K562 (cell line): Measurements from ENCODE around the gene PSMA7. TPM values are rescaled to one million over a fixed set of nuclear protein-coding genes. Genes with fewer than 3 reads are reported as not detected.

Source experiments
- ATAC-seq: fragments of 200-7000 bp; cut with Tn5 transposase; 3 replicates; pipeline ENCODE4 v1.9.1; 2020; ENCODE audit warnings: moderate library complexity
- BruUV-seq: library from RNA; stranded (reverse); fragments of 400-500 nt; replicated peaks from 2 replicates; lab custom pipeline; 2021; lab: Mats Ljungman, UMichigan
- CTCF ChIA-PET: fragments of 300-600 bp; formaldehyde crosslinking; extraction: SDS; loops from one replicate; lab custom pipeline; 2021; ENCODE audit warnings: low intra/inter-chr PET ratio; lab: Yijun Ruan, JAX
- POLR2A ChIA-PET: fragments of 300-600, 350-650 bp; sonication (Branson Sonifier 250); formaldehyde crosslinking; extraction: SDS; loops from one replicate; lab custom pipeline; 2021; ENCODE audit warnings: antibody characterized with exemption, inconsistent platforms; lab: Yijun Ruan, JAX
- DNase-seq, 4 experiments: peaks; one replicate each; pipeline versions ENCODE4 v3.0.0 to v3.0.0-alpha.2; 2011 to 2018; ENCODE audit warnings: low spot score in 3 of 4, mixed read lengths in 3 of 4; ENCODE audit errors: extremely low read depth in 1 of 4
- FAIRE-seq: peaks from 2 replicates; lab custom pipeline; 2011; peaks lifted over from hg19 to GRCh38; lab: Jason Lieb, UNC
- H2AFZ ChIP-seq: 2 replicates; pipeline ENCODE4 v1.6.0; 2011; ENCODE audit warnings: low read depth, low read length, control low read depth, inconsistent platforms
- H3K27ac ChIP-seq: fragments of 200-600 bp; 3 replicates; pipeline ENCODE4 v1.8.0; 2011; ENCODE audit warnings: low read depth, mild to moderate bottlenecking, control low read depth, inconsistent platforms, low read length, moderate library complexity, mixed read lengths; ENCODE audit errors: extremely low read depth
- H3K27me3 ChIP-seq, 2 experiments: fragments of 300-600 bp in 1 of 2; 2 replicates in 1 of 2; 3 replicates in 1 of 2; pipeline versions ENCODE4 v1.6.0 to v1.8.0; 2011; ENCODE audit warnings: inconsistent platforms in 2 of 2, low read length in 2 of 2, mild to moderate bottlenecking in 1 of 2, mixed read lengths in 1 of 2, moderate library complexity in 1 of 2; ENCODE audit not compliant: control insufficient read depth in 2 of 2, insufficient read depth in 2 of 2
- H3K36me3 ChIP-seq: fragments of 300-600 bp; 3 replicates; pipeline ENCODE4 v1.8.0; 2011; ENCODE audit warnings: mild to moderate bottlenecking, low read length, inconsistent platforms; ENCODE audit not compliant: control insufficient read depth, insufficient read depth
- H3K4me1 ChIP-seq, 2 experiments: fragments of 200-600 bp in 1 of 2; replicated peaks in 1 of 2; 2 replicates in 1 of 2; 3 replicates in 1 of 2; pipeline versions ENCODE4 v1.5.1 to v1.8.0; 2011; ENCODE audit warnings: inconsistent platforms in 2 of 2, low read length in 2 of 2, mild to moderate bottlenecking in 1 of 2, mixed read lengths in 1 of 2, moderate library complexity in 1 of 2; ENCODE audit not compliant: control insufficient read depth in 2 of 2, insufficient read depth in 2 of 2
- H3K4me2 ChIP-seq: 2 replicates; pipeline ENCODE4 v1.6.1; 2011; ENCODE audit warnings: low read length, control low read depth, inconsistent platforms, mixed read lengths; ENCODE audit not compliant: insufficient read depth
- H3K4me3 ChIP-seq: fragments of 200-600 bp; sonication (generic), shearing (Covaris generic); 2 replicates; pipeline ENCODE4 v1.5.1; 2016; ENCODE audit warnings: control low read depth, inconsistent platforms
- H3K79me2 ChIP-seq: fragments of 200-600 bp; 3 replicates; pipeline ENCODE4 v1.8.0; 2011; ENCODE audit warnings: low read length, inconsistent platforms; ENCODE audit not compliant: control insufficient read depth, insufficient read depth
- H3K9ac ChIP-seq, 2 experiments: 2 replicates each; pipeline versions ENCODE4 v1.6.0 to v1.6.1; 2011; ENCODE audit warnings: low read depth in 2 of 2, low read length in 2 of 2, control low read depth in 1 of 2, inconsistent platforms in 1 of 2, mild to moderate bottlenecking in 1 of 2, mixed read lengths in 1 of 2; ENCODE audit not compliant: insufficient read depth in 1 of 2
- H3K9me1 ChIP-seq: one replicate; pipeline ENCODE4 v1.6.0; 2011; ENCODE audit warnings: inconsistent platforms, mild to moderate bottlenecking, low read length, moderate library complexity; ENCODE audit not compliant: control insufficient read depth, insufficient read depth
- H3K9me3 ChIP-seq: replicated peaks from 2 replicates; pipeline ENCODE4 v1.5.1; 2011; ENCODE audit warnings: low read depth, low read length, inconsistent platforms; ENCODE audit not compliant: control insufficient read depth, insufficient read depth
- H4K20me1 ChIP-seq: replicated peaks from 2 replicates; pipeline ENCODE4 v1.6.1; 2011; ENCODE audit warnings: low read length, inconsistent platforms, mixed read lengths; ENCODE audit not compliant: control insufficient read depth, insufficient read depth
- CTCF ChIP-seq, 3 experiments: IDR thresholded peaks in 2 of 3; conservative IDR thresholded peaks in 1 of 3; 2 replicates each; pipeline ENCODE4 v1.5.1; 2011 to 2012; ENCODE audit warnings: low read length in 3 of 3, mild to moderate bottlenecking in 3 of 3, control low read depth in 2 of 3, improper control_type of control experiment in 1 of 3, inconsistent platforms in 1 of 3, low read depth in 1 of 3, mixed read lengths in 1 of 3, moderate library complexity in 1 of 3; ENCODE audit not compliant: insufficient read depth in 2 of 3
- KDM4B ChIP-seq, 2 experiments: fragments of 450-650 bp in 1 of 2; sonication (generic) in 1 of 2; IDR thresholded peaks; 2 replicates each; pipeline ENCODE4 v1.6.1; 2016 to 2017; ENCODE audit warnings: borderline replicate concordance in 2 of 2, antibody characterized with exemption in 1 of 2, low read depth in 1 of 2, mild to moderate bottlenecking in 1 of 2
- RFX5 ChIP-seq: IDR thresholded peaks from 2 replicates; pipeline ENCODE4 v1.6.1; 2011; ENCODE audit warnings: low read depth, mild to moderate bottlenecking, improper control_type of control experiment, low read length
- SRSF7 ChIP-seq: fragments of 200-400 bp; formaldehyde crosslinking; optimal IDR thresholded peaks from 2 replicates; pipeline ENCODE3; 2017; ENCODE audit warnings: mild to moderate bottlenecking, low read depth, low read length
- WGBS: fragments of 100-300 bp; shearing (Covaris generic); methylation state at CpG from one replicate; pipeline ENCODE4 v1.1.6; 2016; ENCODE audit warnings: low coverage, mixed read lengths; ENCODE audit not compliant: insufficient coverage; ENCODE audit errors: missing lambda C conversion rate; 5-methylcytosine and 5-hydroxymethylcytosine counted together
- in situ Hi-C: fragments of 300-500 bp; cut with MboI; formaldehyde crosslinking; loops from 4 replicates; pipeline ENCODE4 v1.15.0; 2018; ENCODE audit warnings: inconsistent platforms, mixed read lengths
- intact Hi-C: fragments of 100-400 bp; cut with micrococcal nuclease; formaldehyde crosslinking; loops from 2 replicates; pipeline ENCODE4 v1.14.2; 2022
- polyA plus RNA-seq, 8 experiments: library from polyadenylated mRNA; depleted of rRNA in 4 of 8; stranded (reverse) in 5 of 8; unstranded in 3 of 8; fragments of >200 nt; fragmentation: Nextera tagmentation in 2 of 8; fragmentation: Illumina TruSeq in 1 of 8; extraction: Ambion mirVana in 2 of 8; extraction: Trizol in 1 of 8; gene quantifications; 2 replicates each; pipeline versions ENCODE4 v1.2.1 to v1.2.3, GENCODE V29; 2011 to 2014; ENCODE audit warnings: inconsistent platforms in 1 of 8, missing spikeins in 1 of 8
- total RNA-seq, 7 experiments: library from RNA; depleted of rRNA in 6 of 7; stranded (reverse); fragments of >200 nt in 6 of 7; fragmentation: Illumina TruSeq in 2 of 7; extraction: Trizol in 2 of 7; gene quantifications; 2 replicates each; pipeline versions ENCODE4 v1.2.1 to v1.2.3, GENCODE V29; 2011 to 2021; ENCODE audit warnings: low replicate concordance in 1 of 7

The PSMA7 gene
- total and polyA plus RNA-seq, 9 of the 15 experiments (the other 6 are each of a cell fraction or from before 2014, with no cell fraction given): 257 to 510 (median 393) TPM

GRCh38 chr20:62089393-62089792 is 53.8 kb downstream of the PSMA7 start:
- FAIRE-seq: no peak
- CTCF ChIA-PET: no interaction called here

More at GRCh38 chr20:62089393-62089792, 53.8 kb downstream of the PSMA7 start:
- Histone ChIP-seq H3K4me2 (no peak overlapping the region), H3K27me3 (peaks cover 39 to 67% of the 10 kb centered on the region in 2 experiments), H3K4me3 (no peak overlapping the region), H3K9me3 (no peaks in the 10 kb centered on the region), H3K36me3 (no peaks in the 10 kb centered on the region), H3K27ac (no peak overlapping the region), H3K79me2 (no peaks in the 10 kb centered on the region), H3K9ac (no peak overlapping the region), H3K9me1 (no peaks in the 10 kb centered on the region), H3K4me1 (peaks cover 3 to 7% of the 10 kb centered on the region in 2 experiments; a peak in 4 of 5 replicates), H2AFZ (no peak overlapping the region), H4K20me1 (no peaks in the 10 kb centered on the region)
- POLR2A ChIA-PET: interaction anchor here (0.6 to 2.8 kb wide), 3 partner anchors 23 to 53 kb away, joined by 3 to 14 read pairs (median 3); partner anchors contain the start of gene TAF4
- TF ChIP-seq RFX5 (no peak), CTCF (IDR thresholded peaks at IDR 0.05 in 2 of 3, conservative IDR thresholded peaks at IDR 0.05 in 1 of 3; ENCODE audit: insufficient read depth in 2 of 3, low read depth in 1 of 3, low read length in 3 of 3) (peak in 2 of 3 experiments; percentile 2 to 17; a peak in 3 of 6 replicates), SRSF7 (no peak), KDM4B (IDR thresholded peaks at IDR 0.05; ENCODE audit: borderline replicate concordance in 2 of 2, low read depth in 1 of 2) (no peak)
- no TSS peak for BruUV-seq
- in situ Hi-C loops (no loop called here), intact Hi-C loops (no loop called here)
- DNase-seq (no peak), ATAC-seq (peak; percentile 53; the same call in 2 of the 3 replicates)
- 13% methylated on average over 3 of the region's 3 CpGs for WGBS
